A549 (cell line): ENCODE measurements around the gene SLC1A2. TPM values are rescaled to one million over a fixed set of nuclear protein-coding genes. Genes with fewer than 3 reads are reported as not detected.

Experiments used
- ATAC-seq, 2 experiments: fragments of 200-7000 bp in 1 of 2; fragments of >200 bp in 1 of 2; cut with Nextera tagmentation in 1 of 2; cut with Tn5 transposase in 1 of 2; 3 replicates each; pipeline versions ENCODE4 v1.8.0 to v1.9.1; 2018 to 2020; ENCODE audit warnings: mild to moderate bottlenecking in 1 of 2, moderate library complexity in 1 of 2
- CTCF ChIA-PET: fragments of 300-600 bp; sonication (Branson Sonifier 250); formaldehyde crosslinking; extraction: SDS; loops from one replicate; lab custom pipeline; 2021; ENCODE audit warnings: antibody characterized with exemption, inconsistent platforms; lab: Yijun Ruan, JAX
- POLR2A ChIA-PET: fragments of 350-600 bp; formaldehyde crosslinking; extraction: SDS; loops from one replicate; lab custom pipeline; 2021; ENCODE audit warnings: antibody characterized with exemption, inconsistent platforms; lab: Yijun Ruan, JAX
- DNase-seq, 2 experiments: peaks; one replicate each; pipeline versions ENCODE4 v3.0.0 to v3.0.0-alpha.2; 2011 to 2016; ENCODE audit warnings: low read depth in 1 of 2, low spot score in 1 of 2
- FAIRE-seq: peaks from 2 replicates; lab custom pipeline; 2011; peaks lifted over from hg19 to GRCh38; lab: Jason Lieb, UNC
- H3K27ac ChIP-seq, 2 experiments: fragments of >200 bp; sonication (Bioruptor Twin); formaldehyde crosslinking; 3 replicates each; pipeline ENCODE4 v1.5.1; 2016 to 2017
- H3K4me1 ChIP-seq: fragments of >200 bp; sonication (Bioruptor Twin); formaldehyde crosslinking; 3 replicates; pipeline ENCODE4 v1.6.1; 2016
- H3K4me2 ChIP-seq: fragments of >200 bp; sonication (Bioruptor Twin); formaldehyde crosslinking; 3 replicates; pipeline ENCODE4 v1.6.1; 2016
- H3K4me3 ChIP-seq: fragments of >200 bp; sonication (Bioruptor Twin); formaldehyde crosslinking; 3 replicates; pipeline ENCODE4 v1.5.1; 2016
- H3K9me3 ChIP-seq: fragments of >200 bp; sonication (Bioruptor Twin); formaldehyde crosslinking; 3 replicates; pipeline ENCODE4 v1.6.1; 2016
- BHLHE40 ChIP-seq: IDR thresholded peaks from 2 replicates; pipeline ENCODE4 v1.6.1; 2012; ENCODE audit warnings: low read depth, low read length, inconsistent platforms
- CBX2 ChIP-seq: fragments of 200-600 bp; sonication (generic); IDR thresholded peaks from 2 replicates; pipeline ENCODE4 v1.6.1; 2016; ENCODE audit warnings: low read depth, mild to moderate bottlenecking, borderline replicate concordance
- CHD4 ChIP-seq: fragments of 200-600 bp; sonication (generic); IDR thresholded peaks from 2 replicates; pipeline ENCODE4 v1.6.1; 2016; ENCODE audit warnings: antibody characterized with exemption, mild to moderate bottlenecking, borderline replicate concordance
- EHMT2 ChIP-seq: fragments of 200-600 bp; sonication (generic); IDR thresholded peaks from 2 replicates; pipeline ENCODE4 v1.6.1; 2016; ENCODE audit warnings: antibody characterized with exemption, low read depth, mild to moderate bottlenecking, moderate library complexity
- ESRRA ChIP-seq: fragments of 150-350 bp; IDR thresholded peaks from 2 replicates; pipeline ENCODE4 v1.6.1; 2014; ENCODE audit warnings: mild to moderate bottlenecking, low read length, borderline replicate concordance
- FOSB ChIP-seq: fragments of 250-450 bp; sonication (Bioruptor Pico); IDR thresholded peaks from 2 replicates; pipeline ENCODE4 v1.5.0; 2020; ENCODE audit warnings: mild to moderate bottlenecking, moderate library complexity
- FOSL2 ChIP-seq, 2 experiments: fragments of 450-650 bp in 1 of 2; fragments of >200 bp in 1 of 2; sonication (Bioruptor Twin) in 1 of 2; formaldehyde crosslinking; IDR thresholded peaks; 2 replicates each; pipeline versions ENCODE4 v1.5.0 to v1.6.1; 2016 to 2020; ENCODE audit warnings: mild to moderate bottlenecking in 1 of 2, moderate library complexity in 1 of 2
- FOXS1 ChIP-seq: fragments of 250-450 bp; sonication (Bioruptor Pico); IDR thresholded peaks from 2 replicates; pipeline ENCODE4 v1.5.0; 2020; ENCODE audit warnings: mild to moderate bottlenecking, moderate library complexity
- HDAC2 ChIP-seq: fragments of 200-600 bp; sonication (generic); IDR thresholded peaks from 2 replicates; pipeline ENCODE4 v1.6.1; 2016
- HOXA7 ChIP-seq: fragments of 250-450 bp; sonication (Bioruptor Pico); IDR thresholded peaks from 2 replicates; pipeline ENCODE4 v1.5.0; 2020; ENCODE audit warnings: mild to moderate bottlenecking, moderate library complexity
- JUN ChIP-seq, 2 experiments: fragments of >200 bp; sonication (Bioruptor Twin); formaldehyde crosslinking; IDR thresholded peaks; 2 replicates in 1 of 2; 3 replicates in 1 of 2; pipeline ENCODE4 v1.6.1; 2016 to 2017
- KDM1A ChIP-seq: fragments of 200-600 bp; sonication (generic); IDR thresholded peaks from 2 replicates; pipeline ENCODE4 v1.6.1; 2016; ENCODE audit warnings: low read depth, mild to moderate bottlenecking
- MAZ ChIP-seq: fragments of 150-350 bp; IDR thresholded peaks from 2 replicates; pipeline ENCODE4 v1.6.1; 2014; ENCODE audit warnings: antibody characterized with exemption, low read depth, low read length, borderline replicate concordance
- NFE2L2 ChIP-seq: fragments of 150-350 bp; conservative IDR thresholded peaks from 2 replicates; pipeline ENCODE4 v1.6.1; 2014; ENCODE audit warnings: low read length
- NPAS2 ChIP-seq: fragments of 250-450 bp; sonication (Bioruptor Pico); IDR thresholded peaks from 2 replicates; pipeline ENCODE4 v1.8.0; 2022; ENCODE audit warnings: mild to moderate bottlenecking, moderate library complexity, borderline replicate concordance
- NR3C1 ChIP-seq: fragments of >200 bp; sonication (Bioruptor Twin); formaldehyde crosslinking; IDR thresholded peaks from 3 replicates; pipeline ENCODE4 v1.6.1; 2017
- PHF8 ChIP-seq: fragments of 200-600 bp; sonication (generic); IDR thresholded peaks from 2 replicates; pipeline ENCODE4 v1.6.1; 2016; ENCODE audit warnings: low read depth, mild to moderate bottlenecking, antibody characterized with exemption, moderate library complexity, borderline replicate concordance
- POLR2A ChIP-seq: IDR thresholded peaks from 2 replicates; pipeline ENCODE4 v1.6.1; 2012; ENCODE audit warnings: mild to moderate bottlenecking, low read length
- RCOR1 ChIP-seq: fragments of 150-350 bp; IDR thresholded peaks from 2 replicates; pipeline ENCODE4 v1.6.1; 2014; ENCODE audit warnings: antibody characterized with exemption, low read length, low read depth
- RFX5 ChIP-seq: fragments of 450-650 bp; IDR thresholded peaks from 2 replicates; pipeline ENCODE4 v1.7.1; 2014; ENCODE audit warnings: antibody characterized with exemption, mild to moderate bottlenecking, moderate library complexity
- SMC3 ChIP-seq: fragments of >200 bp; sonication (Bioruptor Twin); formaldehyde crosslinking; IDR thresholded peaks from 3 replicates; pipeline ENCODE4 v1.6.1; 2018; ENCODE audit warnings: inconsistent platforms
- TFCP2L1 ChIP-seq: fragments of 250-450 bp; sonication (Bioruptor Pico); IDR thresholded peaks from 2 replicates; pipeline ENCODE4 v1.5.0; 2021; ENCODE audit warnings: mild to moderate bottlenecking
- ZC3H11A ChIP-seq: fragments of 450-650 bp; IDR thresholded peaks from 2 replicates; pipeline ENCODE4 v1.6.1; 2014; ENCODE audit warnings: antibody characterized with exemption, mild to moderate bottlenecking
- ZFP36 ChIP-seq: fragments of 450-650 bp; IDR thresholded peaks from 2 replicates; pipeline ENCODE4 v1.6.1; 2014; ENCODE audit warnings: borderline replicate concordance; ENCODE audit not compliant: partially characterized antibody
- ZSCAN20 ChIP-seq: fragments of 250-450 bp; sonication (Bioruptor Pico); IDR thresholded peaks from 2 replicates; pipeline ENCODE4 v1.8.0; 2022; ENCODE audit warnings: mild to moderate bottlenecking, moderate library complexity
- WGBS: methylation state at CpG from one replicate; pipeline ENCODE4 v1.1.6; 2017; ENCODE audit errors: missing lambda C conversion rate; 5-methylcytosine and 5-hydroxymethylcytosine counted together
- polyA plus RNA-seq, 4 experiments: library from polyadenylated mRNA; depleted of rRNA in 3 of 4; stranded (reverse); fragments of >200 nt; fragmentation: RNase III in 1 of 4; extraction: RNeasy Plus Mini Kit Qiagen cat#74134 plus additional on column Dnase treatment in 1 of 4; gene quantifications; 2 replicates in 3 of 4; 3 replicates in 1 of 4; pipeline ENCODE4 v1.2.3, GENCODE V29; 2011 to 2017
- TF ChIP-seq, protein P1 (sequence below): IDR thresholded peaks from 2 replicates; pipeline ENCODE4 v1.6.1; 2012
- TF ChIP-seq, protein P2 (sequence below): fragments of 200-600 bp; sonication (generic); IDR thresholded peaks from 2 replicates; pipeline ENCODE4 v1.6.1; 2016; ENCODE audit warnings: antibody characterized with exemption, mild to moderate bottlenecking, moderate library complexity

Gene SLC1A2
- polyA plus RNA-seq, 2 of the 4 experiments (the other 2 are of a cell fraction), result 0.01 to 0.14 TPM

DNA sequence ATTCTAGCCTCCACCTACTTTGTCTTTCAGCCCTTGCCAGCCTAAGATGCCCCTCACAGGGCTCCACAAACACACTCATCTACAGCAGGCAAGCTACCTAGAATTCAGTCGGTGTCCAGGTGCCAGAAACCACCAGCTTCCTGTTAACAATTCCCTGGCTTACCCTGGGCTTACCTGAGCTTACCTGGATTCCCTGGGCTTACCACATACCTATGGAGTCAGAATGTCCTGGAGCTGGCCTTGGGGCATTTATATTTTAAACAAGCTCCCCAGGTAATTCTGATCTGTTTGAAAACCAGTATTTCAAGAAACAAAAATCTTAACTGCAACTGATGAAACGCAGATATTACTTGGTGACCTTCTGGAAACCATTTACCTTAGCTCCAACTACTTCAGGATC lies 123.6 kb downstream of the SLC1A2 start:
- FAIRE-seq, result no peak
- TF ChIP-seq HDAC2, result no peak
- no peak for TF ChIP-seq TFCP2L1 (CRISPR knock-in tag)
- no peak for TF ChIP-seq SMC3
- TF ChIP-seq, protein P1, sequence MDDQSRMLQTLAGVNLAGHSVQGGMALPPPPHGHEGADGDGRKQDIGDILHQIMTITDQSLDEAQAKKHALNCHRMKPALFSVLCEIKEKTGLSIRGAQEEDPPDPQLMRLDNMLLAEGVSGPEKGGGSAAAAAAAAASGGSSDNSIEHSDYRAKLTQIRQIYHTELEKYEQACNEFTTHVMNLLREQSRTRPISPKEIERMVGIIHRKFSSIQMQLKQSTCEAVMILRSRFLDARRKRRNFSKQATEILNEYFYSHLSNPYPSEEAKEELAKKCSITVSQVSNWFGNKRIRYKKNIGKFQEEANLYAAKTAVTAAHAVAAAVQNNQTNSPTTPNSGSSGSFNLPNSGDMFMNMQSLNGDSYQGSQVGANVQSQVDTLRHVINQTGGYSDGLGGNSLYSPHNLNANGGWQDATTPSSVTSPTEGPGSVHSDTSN, result no peak
- TF ChIP-seq CHD4, result no peak
- CTCF ChIA-PET, result interaction anchor here (1.5 to 1.8 kb wide), 2 partner anchors 9 kb away, joined by 4 to 5 read pairs; no protein-coding TSS in a partner anchor
- 93% methylated on average over 2 of the region's 2 CpGs for WGBS
- Histone ChIP-seq H3K4me1 (no peaks in the 10 kb centered on the region), H3K4me3 (no peak overlapping the region), H3K27ac (no peak overlapping the region), H3K9me3 (no peaks in the 10 kb centered on the region), H3K4me2 (no peak overlapping the region)
- no peak for ATAC-seq
- POLR2A ChIA-PET, result no interaction called here
- DNase-seq, result no peak

DNA sequence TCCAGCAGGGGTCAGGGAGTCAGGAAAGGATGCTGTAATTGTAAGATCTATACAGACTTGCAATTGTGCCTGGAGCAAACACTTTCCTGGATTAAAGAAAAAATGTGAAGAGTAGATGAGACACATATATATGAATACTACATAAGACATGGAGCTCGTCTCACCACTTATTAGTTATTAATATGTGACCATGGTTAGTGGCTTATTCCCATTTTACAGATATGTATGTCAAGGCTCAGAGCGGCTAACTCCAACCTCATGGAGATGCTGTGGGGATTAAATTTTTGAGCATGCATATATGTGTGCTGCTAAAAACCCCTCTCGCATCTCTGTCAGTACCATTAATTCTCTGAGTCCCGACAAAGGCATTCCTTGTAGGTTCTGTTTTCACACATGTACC lies 125.7 kb downstream of the SLC1A2 start:
- Histone ChIP-seq H3K4me2 (no peak overlapping the region), H3K4me3 (no peak overlapping the region), H3K27ac (no peak overlapping the region), H3K4me1 (0 out of 3 replicates have a peak, but pooled peaks cover 9% of the 10 kb centered on the region), H3K9me3 (no peaks in the 10 kb centered on the region)
- DNase-seq (no peak), FAIRE-seq (no peak), ATAC-seq (no peak)
- ChIA-PET CTCF (interaction anchor here (0.6 to 1.6 kb wide), 2 partner anchors 12 to 91 kb away, joined by 3 read pairs; no protein-coding TSS in a partner anchor), POLR2A (no interaction called here)
- TF ChIP-seq, protein P2, sequence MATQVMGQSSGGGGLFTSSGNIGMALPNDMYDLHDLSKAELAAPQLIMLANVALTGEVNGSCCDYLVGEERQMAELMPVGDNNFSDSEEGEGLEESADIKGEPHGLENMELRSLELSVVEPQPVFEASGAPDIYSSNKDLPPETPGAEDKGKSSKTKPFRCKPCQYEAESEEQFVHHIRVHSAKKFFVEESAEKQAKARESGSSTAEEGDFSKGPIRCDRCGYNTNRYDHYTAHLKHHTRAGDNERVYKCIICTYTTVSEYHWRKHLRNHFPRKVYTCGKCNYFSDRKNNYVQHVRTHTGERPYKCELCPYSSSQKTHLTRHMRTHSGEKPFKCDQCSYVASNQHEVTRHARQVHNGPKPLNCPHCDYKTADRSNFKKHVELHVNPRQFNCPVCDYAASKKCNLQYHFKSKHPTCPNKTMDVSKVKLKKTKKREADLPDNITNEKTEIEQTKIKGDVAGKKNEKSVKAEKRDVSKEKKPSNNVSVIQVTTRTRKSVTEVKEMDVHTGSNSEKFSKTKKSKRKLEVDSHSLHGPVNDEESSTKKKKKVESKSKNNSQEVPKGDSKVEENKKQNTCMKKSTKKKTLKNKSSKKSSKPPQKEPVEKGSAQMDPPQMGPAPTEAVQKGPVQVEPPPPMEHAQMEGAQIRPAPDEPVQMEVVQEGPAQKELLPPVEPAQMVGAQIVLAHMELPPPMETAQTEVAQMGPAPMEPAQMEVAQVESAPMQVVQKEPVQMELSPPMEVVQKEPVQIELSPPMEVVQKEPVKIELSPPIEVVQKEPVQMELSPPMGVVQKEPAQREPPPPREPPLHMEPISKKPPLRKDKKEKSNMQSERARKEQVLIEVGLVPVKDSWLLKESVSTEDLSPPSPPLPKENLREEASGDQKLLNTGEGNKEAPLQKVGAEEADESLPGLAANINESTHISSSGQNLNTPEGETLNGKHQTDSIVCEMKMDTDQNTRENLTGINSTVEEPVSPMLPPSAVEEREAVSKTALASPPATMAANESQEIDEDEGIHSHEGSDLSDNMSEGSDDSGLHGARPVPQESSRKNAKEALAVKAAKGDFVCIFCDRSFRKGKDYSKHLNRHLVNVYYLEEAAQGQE, result no peak
- TF ChIP-seq FOSL2 (IDR thresholded peaks at IDR 0.05) (no peak), FOSL2 (CRISPR knock-in tag; IDR thresholded peaks at IDR 0.05) (no peak), CBX2 (no peak), NFE2L2 (no peak), NR3C1 (no peak), BHLHE40 (no peak), HOXA7 (CRISPR knock-in tag) (no peak), EHMT2 (no peak), KDM1A (no peak), PHF8 (no peak), FOSB (CRISPR knock-in tag) (no peak), POLR2A (no peak), ZSCAN20 (CRISPR knock-in tag) (no peak), ZC3H11A (no peak), RFX5 (no peak)
- 86% methylated on average over 4 of the region's 4 CpGs for WGBS

DNA sequence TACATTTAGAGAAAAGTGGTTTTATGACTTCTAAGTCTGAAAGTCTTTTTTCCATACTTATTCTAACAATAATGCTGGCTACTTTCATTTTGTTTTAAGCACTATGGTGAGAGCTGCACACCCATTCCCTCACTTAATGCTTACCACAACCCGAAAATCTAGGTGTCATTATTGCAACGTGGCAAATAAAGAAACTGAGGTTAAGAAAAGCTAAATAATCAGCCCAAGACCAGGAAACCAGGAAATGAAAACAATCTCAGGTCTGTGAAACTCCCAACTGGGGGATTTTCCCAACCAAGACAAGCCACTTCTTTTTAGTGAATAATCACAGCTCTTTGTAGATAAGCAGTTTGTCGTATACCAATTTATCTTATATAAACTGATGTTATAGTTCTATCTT lies 126.3 kb downstream of the SLC1A2 start:
- WGBS, result 59% methylated on average over 3 of the region's 3 CpGs
- Histone ChIP-seq H3K4me1 (0 out of 3 replicates have a peak, but pooled peaks cover 9% of the 10 kb centered on the region), H3K4me3 (no peak overlapping the region), H3K27ac (no peak overlapping the region), H3K9me3 (no peaks in the 10 kb centered on the region), H3K4me2 (no peak overlapping the region)
- CTCF ChIA-PET, result no interaction called here
- FAIRE-seq (no peak), DNase-seq (no peak), ATAC-seq (no peak)
- POLR2A ChIA-PET, result no interaction called here
- no peak for TF ChIP-seq FOXS1 (CRISPR knock-in tag)
- TF ChIP-seq, protein P2, result no peak
- no peak for TF ChIP-seq FOSB (CRISPR knock-in tag)
- no peak for TF ChIP-seq POLR2A
- TF ChIP-seq ZFP36, result no peak
- no peak for TF ChIP-seq ESRRA
- TF ChIP-seq RCOR1, result no peak
- TF ChIP-seq JUN (IDR thresholded peaks at IDR 0.05), result no peak
- no peak for TF ChIP-seq MAZ
- no peak for TF ChIP-seq NPAS2 (CRISPR knock-in tag)
